Inflammatory macrophage treated with lipopolysaccharide for 1 hour (primary cell): ENCODE results near the gene SCN7A.
A peak's percentile ranks its signal among the peaks of the same experiment; 100 is the strongest.

Source experiments
- DNase-seq, 2 donors: peaks; one replicate each; pipeline ENCODE4 v3.0.0-alpha.2; 2020 to 2022

The SCN7A gene

GRCh38 chr2:166451468-166451867 is 42.6 kb downstream of the SCN7A start:
- no peak for DNase-seq

- DNase-seq, result no peak
Measured at GRCh38 chr2:166449439-166449838, 44.6 kb downstream of the SCN7A start.

- DNase-seq, result no peak
Measured at GRCh38 chr2:166448106-166448505, 45.9 kb downstream of the SCN7A start.

GRCh38 chr2:166444306-166444705 is 49.7 kb downstream of the SCN7A start:
- DNase-seq, result no peak

- DNase-seq, result no peak
Measured at GRCh38 chr2:166440313-166440712, 53.7 kb downstream of the SCN7A start.

- DNase-seq, result no peak
Measured at GRCh38 chr2:166439078-166439477, 55.0 kb downstream of the SCN7A start.

- no peak for DNase-seq
Measured at GRCh38 chr2:166436976-166437375, 57.1 kb downstream of the SCN7A start.

- DNase-seq, result peak; percentile 18 to 53
Measured at GRCh38 chr2:166436189-166436588, 57.9 kb downstream of the SCN7A start.

GRCh38 chr2:166434491-166434890 is 59.6 kb downstream of the SCN7A start:
- no peak for DNase-seq

GRCh38 chr2:166433457-166433856 is 60.6 kb downstream of the SCN7A start:
- DNase-seq, result no peak

- no peak for DNase-seq
Measured at GRCh38 chr2:166432331-166432730, 61.7 kb downstream of the SCN7A start.

GRCh38 chr2:166424841-166425240 is 69.2 kb downstream of the SCN7A start:
- DNase-seq, result no peak

- DNase-seq, result peak; percentile 18 to 34
Measured at GRCh38 chr2:166419616-166419934, 74.5 kb downstream of the SCN7A start.

- no peak for DNase-seq
Measured at GRCh38 chr2:166418853-166419615, 75.0 kb downstream of the SCN7A start.

- DNase-seq, result peak; percentile 34 to 39
Measured at GRCh38 chr2:166417669-166418068, 76.4 kb downstream of the SCN7A start.

GRCh38 chr2:166413255-166413654 is 80.8 kb downstream of the SCN7A start:
- DNase-seq, result peak; percentile 22 to 64

- DNase-seq, result no peak
Measured at GRCh38 chr2:166411473-166412230, 82.4 kb downstream of the SCN7A start.

- peak; percentile 67 to 71 for DNase-seq
Measured at GRCh38 chr2:166410828-166411472, 83.1 kb downstream of the SCN7A start.

GRCh38 chr2:166407746-166408145 is 86.3 kb downstream of the SCN7A start:
- peak; percentile 38 to 53 for DNase-seq

GRCh38 chr2:166406374-166406773 is 87.7 kb downstream of the SCN7A start:
- no peak for DNase-seq

- no peak for DNase-seq
Measured at GRCh38 chr2:166405569-166405926, 88.5 kb downstream of the SCN7A start.

GRCh38 chr2:166404831-166405568 is 89.0 kb downstream of the SCN7A start:
- DNase-seq, result no peak

GRCh38 chr2:166394245-166394644 is 99.8 kb downstream of the SCN7A start:
- no peak for DNase-seq
